Ramos (cell line): ENCODE results near the gene DCBLD1.

Experiments used
- in situ Hi-C: fragments of 300-500 bp; cut with MboI; formaldehyde crosslinking; loops from one replicate; pipeline ENCODE4 v1.14.3; 2022; ENCODE audit warnings: low sequenced_read_pairs; ENCODE audit not compliant: unreplicated experiment

Gene DCBLD1

DNA sequence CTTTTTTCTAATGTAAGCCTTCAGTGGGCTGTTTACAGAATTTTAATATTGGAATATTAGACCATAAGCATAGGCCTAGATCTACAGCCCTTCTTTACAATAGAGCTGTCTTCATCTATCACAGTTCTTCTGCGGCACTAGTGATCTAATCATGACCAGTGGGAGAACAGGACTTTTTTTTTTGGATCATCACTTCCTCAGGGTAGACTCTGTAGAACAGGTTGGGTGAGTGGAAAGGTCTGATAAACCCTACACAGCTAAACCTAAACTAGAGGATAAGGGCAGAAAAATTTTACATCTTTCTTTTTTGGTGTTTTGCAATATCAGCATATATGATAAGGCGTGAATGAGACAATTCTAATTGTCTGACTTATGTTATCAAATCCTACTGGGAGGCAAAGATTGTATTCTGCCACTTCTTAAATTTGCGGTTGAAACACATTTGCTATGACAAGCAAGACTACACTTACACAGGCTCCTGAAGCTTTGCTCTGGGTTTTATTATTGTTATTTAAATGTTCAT, 67.7 kb downstream of the DCBLD1 start:
- in situ Hi-C loops = no loop called here

DNA sequence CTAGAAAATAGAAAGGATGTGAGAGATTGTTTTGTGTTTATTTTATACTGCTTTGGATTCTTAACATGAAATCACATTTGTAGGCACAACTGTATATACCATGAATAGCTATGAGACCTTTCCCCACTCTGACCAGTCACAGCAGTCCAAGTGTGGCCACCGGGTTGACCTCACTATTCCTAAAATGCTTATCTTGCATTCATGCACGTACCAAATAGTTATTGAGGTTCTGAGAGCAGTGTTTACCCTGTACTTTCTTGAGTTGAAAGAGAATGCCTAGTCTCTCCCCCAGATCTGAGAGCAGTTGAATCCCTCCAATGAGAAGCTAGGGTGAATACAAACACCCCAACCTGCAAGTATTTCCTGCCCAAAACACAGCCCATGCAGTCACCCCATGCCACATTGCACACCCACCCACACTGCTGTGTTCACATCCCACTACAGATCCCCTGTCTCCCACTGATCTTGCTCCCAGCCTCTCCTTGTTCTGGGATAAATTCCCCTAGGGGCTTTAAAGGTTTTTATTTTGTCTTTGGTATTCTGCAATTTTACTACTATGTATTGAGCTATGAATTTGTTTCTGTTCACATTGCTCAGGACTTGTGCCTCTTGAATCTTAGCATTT, 68.3 kb downstream of the DCBLD1 start:
- in situ Hi-C loops = no loop called here

DNA sequence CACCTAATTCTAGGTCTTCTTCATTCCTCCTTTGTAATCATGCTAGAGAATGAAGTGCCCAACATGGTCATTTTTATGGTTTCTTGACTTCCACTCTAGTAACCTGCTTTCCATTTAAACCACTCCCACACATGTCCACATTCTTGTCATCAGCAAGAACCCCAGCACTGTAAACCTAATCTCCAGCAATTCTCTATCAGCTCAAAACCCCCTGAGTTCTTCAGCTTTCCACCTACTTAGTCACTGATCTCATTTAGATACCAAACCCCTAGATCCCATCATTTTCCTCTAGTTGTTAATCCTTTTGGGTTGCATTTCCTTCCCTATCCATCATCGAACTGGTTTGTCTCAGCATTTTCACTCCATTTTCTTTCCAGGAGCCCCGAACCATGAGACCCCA, 70.1 kb downstream of the DCBLD1 start:
- in situ Hi-C loops = no loop called here

DNA sequence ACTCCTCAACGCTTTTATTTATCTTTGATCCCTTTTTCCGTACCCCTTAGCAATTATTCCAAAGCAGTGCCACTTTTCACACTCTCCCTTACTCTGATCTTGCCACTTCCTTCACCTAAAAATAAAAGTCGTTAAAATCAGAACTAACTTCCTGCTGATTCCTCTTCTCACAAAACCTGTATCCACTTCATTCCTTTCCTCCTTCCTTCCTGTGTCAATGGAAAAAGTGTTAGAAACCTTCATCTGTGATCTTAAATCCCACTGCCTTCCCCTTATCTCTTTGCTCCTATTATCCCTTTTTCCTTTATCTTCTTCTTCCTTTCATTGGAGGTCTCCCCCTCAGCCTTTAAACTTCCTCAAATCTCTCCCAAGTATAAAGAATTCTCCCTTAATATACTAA, 70.7 kb downstream of the DCBLD1 start:
- in situ Hi-C loops = no loop called here

DNA sequence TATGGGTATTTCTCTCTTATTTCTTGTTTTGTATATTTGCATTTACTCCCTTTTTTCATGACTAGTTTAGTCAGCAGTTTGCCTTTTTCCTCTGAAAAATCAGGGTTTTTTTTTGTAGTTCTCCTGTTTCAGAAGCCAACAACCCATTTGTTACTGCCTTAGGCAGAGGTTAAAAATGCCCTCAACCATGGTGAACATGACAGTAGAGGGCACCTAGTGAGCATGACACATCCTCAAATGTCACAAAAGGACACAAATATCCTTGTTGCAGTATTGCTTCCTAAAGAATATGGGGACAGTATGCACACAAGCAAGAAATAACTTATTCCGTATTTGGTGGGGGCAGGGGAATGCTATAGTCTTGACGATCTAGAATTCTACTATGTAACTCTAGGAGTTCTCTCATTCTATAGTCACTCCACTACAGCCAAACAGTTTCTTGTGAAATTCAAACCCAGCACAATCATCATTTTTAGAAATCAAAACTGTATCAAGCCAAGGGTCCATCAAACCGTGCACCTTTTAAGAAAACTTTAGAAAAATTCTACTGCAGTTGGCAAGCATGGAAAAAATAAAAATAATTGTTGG, 72.9 kb downstream of the DCBLD1 start:
- in situ Hi-C loops = no loop called here

DNA sequence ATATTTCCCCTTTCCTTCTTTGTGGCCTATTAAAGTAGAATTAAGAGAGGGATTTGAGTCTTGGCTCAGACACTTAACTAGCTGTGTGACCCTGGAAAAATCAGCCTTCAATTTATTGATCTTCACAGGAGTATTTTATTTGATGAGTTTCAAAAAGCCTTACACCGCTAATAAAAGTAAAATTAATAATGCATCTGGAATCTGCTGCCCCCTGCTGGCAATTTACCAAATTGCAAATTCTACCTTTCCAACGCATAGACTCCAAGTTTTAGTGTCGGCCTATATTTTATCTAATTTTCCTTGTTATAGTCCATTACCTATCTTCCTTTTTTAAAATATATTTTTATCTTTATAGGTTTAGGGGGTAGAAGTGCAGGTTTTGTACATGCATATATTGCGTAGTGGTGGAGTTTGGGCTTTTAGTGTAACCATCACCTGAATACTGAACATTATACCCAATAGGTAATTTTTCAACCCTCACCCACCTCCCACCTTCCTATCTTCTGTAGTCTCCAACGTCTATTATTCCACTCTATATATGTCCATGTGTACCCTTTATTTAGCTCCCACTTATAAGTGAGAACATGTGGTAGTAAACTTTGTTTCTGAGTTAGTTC, 73.5 kb downstream of the DCBLD1 start:
- in situ Hi-C loops = no loop called here

DNA sequence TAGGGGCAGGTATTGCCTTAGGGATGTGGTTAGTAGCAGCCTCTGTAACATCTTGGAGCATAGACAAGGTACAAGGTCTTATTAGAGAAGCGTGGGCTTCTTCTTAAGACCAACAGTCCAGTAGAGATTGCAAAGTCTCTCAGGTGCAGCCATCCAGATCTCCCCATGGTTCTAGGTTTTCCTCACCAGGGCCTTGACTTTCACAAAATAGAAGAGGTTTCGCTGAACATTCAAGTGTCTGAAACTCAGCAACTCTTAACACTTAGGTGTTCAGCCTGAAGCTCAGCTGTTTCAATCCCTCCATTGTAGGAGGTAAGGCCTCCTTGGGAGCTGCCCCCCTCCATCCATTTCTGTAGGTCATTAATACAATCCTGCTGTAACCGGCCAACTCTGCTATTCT, 75.5 kb downstream of the DCBLD1 start:
- in situ Hi-C loops = no loop called here

DNA sequence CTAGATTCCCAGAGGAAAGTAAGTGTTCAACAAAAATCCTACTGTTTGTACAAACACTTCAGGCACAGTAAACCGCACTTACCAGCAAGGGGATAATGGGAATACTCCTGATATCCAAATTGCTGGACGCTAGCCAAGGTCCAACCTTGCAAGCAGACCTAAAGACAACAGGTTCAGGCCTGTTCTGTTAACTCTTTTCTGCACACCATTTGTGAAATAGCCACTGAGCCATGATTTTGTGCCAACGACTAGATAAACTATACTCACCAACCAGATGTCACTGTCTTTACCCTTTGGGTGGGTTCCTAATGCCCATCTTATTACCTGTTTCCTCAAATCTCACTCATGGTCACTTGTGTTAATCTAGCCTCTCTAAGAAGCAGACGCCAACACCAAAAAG, 76.3 kb downstream of the DCBLD1 start:
- in situ Hi-C loops = no loop called here

DNA sequence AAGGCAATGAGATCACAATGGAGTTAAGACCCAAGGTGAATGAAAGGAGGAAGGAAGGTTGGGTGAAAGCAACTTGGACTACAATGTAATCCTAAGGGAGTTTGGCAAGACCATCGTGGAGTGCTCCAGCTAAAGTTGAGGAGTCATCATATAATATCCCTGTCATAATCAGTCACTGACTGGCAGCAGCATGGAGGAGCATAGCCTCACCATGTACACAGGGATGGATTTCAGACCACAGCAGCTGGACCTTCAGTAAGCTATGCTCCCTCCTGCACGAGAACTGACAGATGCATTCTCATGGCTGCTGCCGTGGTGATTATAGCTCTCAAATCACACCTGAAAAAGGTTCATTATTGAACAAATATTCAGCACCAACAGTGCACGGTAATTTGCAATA, 76.8 kb downstream of the DCBLD1 start:
- in situ Hi-C loops = no loop called here

DNA sequence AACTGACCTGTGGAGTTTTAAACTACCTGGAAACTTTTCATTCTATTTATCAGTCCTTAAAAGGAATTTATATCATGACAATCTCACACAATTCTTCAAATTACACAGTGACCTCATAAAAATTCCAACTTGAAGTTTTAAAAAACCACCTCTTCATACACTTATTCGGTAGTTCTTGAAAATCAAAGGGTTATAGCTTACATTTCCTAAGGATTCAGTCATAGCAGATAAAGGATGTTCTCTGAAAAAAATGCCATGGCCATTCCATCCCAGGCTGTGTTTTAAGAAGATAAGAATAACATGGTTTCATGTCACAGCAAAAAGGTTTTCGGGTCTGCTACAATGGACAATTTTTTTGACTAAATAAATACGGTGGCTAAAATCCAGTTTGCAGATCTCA, 78.7 kb downstream of the DCBLD1 start:
- in situ Hi-C loops = no loop called here

DNA sequence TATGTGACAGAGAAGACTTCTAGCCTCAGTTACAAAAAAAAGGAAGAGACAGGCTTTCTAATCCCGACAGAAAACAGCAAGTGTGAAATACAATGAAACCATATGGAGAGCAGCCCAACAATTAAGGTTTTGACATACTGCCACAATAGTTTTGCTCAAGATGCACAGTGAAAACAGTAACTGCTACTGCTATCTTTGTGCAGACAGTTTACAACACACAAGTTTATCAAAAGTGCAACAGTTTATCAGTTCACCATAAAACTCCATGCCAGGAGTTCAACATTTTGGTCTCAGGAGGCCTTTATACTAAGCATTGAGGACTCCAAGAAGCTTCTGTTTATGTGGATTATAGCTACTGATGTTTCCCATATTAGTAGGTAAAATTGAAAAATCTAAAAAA, 82.2 kb downstream of the DCBLD1 start:
- in situ Hi-C loops = no loop called here

DNA sequence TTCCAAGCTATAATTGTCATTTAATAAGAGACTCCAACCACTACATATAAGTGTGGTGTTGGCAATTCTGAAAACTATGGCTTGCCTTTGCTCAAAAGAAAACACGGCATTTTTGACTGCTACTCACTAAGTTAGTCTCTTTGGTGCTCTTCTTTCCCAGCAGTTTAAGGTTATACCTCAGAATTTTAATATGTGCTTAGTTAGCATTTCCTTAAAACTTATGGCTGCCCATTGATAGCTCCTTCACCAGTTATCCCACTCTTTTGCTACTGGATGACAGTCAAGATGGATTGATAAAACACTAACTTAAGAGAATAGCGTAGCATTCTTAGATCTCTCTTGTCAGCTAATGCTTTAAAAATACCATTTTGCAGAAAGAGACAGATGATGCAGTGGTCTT, 85.8 kb downstream of the DCBLD1 start:
- in situ Hi-C loops = no loop called here

DNA sequence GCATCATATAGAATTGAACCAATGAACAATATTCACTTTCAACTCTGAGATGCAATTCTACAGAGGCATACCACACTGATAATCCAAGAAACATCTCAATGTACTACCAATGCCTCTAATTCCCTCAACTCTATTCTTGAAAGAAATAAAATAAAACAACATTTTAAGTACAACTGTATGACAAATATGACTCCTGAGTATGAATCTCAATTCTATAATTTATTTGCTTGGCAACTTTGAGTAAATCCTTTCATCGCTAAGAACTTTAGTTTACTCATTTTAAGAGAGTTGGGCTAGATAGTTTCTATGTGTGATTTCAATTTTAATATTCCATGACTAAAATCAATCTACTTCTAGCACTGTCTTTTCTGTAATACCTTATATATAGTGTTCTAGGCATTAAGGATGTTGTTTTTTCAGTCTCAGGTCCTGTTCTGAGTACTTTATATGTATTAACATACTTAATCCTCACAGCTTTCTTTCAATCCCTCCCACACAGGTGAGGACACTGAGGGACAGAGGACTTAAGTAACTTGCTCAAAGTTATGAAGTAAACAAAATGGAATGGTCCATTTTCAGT, 86.4 kb downstream of the DCBLD1 start:
- in situ Hi-C loops = no loop called here

DNA sequence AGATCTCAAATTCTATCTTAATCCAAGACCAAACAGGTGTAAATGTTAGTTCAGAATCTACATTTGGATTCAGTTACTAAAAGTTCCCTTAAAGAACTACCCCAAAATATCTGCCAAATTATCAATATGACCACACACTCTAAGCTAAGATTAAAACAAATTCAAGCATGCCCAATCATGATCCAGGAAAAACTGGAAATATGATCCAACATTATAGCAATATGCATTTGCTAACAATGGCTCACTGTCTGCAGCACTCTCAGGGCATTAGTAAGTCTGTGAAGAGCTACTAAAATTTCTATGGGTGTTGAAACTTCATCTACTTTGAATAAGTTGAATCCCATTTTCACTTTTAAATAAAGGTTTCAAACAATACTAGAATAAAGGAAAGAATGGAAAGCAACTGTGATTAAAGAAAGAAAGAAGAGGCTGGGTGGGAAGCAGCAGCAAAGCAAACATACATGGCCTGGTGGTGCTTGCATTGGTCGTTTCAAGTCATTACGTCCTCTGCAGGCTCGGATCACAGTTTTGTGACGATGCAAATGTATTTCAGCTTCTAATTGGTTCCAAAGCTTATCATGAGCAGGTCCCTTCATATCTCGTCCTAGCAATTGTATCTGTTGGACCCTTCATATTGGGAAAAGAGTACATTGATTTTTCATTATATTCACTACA, 90.7 kb downstream of the DCBLD1 start:
- in situ Hi-C loops = no loop called here

DNA sequence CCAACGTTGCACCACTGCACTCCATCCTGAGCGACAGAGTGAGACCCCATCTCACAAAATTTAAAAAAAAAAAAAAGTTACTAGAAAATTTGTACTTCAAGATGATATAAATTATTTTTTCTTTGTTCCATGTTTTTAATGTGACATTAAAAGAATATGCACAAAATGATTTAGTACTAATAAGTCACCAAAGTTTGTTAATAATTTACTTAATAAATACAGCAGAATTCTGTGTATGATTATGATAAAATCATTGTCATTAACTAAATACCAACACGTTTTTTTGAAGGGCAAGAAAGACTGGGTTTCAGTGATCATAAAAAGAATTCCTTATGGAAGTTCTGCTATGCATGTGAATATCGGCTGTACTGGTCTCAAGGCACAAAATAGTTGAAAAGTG, 91.7 kb downstream of the DCBLD1 start:
- in situ Hi-C loops = no loop called here

DNA sequence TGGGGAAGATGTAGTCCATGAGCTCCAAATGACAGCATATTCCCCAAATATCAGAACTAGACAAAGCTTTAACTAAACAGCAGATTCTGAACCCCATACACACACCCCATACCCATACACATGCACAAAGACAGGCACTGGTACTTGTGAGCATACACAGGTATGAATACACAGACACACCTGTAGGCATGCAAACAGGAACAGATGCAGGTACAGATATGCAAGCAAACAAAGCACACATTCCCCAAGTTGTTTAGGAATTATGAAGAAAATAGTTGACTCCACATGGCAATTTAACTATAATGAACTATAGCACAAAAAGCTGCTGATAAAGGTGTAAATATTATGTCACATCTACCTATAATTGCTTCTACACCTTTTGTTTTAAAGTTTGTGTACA, 103.2 kb downstream of the DCBLD1 start:
- in situ Hi-C loops = no loop called here

DNA sequence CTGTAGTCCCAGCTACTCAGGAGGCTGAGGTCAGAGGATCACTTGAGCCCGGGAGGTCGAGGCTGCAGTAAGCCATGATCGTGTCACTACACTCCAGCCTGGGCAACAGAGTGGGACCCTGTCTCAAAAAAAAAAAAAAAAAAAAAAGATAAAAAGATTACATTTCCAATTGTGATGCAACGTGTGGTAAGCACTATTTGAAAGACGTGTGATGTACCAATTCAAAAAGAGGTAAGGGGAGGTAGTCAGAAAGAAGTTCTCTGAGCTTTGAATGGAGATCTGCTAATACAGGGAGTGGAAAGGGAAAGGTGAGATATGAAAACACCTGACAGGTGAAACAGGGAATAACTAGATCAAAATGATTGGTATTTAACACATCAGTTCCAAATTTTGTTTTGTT, 108.0 kb downstream of the DCBLD1 start:
- in situ Hi-C loops = no loop called here

DNA sequence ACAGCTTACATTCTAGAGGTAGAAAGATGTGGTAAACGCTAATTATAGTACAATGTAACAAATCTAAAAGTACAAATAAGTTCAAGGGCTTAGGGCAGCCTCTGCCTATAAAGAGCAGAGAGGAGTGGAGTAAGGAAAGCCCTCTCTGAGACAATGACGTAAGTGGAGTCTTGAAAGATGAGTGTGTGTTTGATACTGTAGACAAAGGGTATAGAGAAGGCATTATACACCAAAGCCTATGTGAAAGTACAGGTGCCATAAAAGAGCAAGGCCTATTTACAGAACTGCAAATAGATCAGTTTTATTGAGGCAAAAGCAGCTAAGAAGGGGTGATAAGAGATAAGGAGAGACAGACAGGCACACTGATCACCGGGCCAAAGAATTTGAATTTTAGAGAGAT, 108.9 kb downstream of the DCBLD1 start:
- in situ Hi-C loops = no loop called here

DNA sequence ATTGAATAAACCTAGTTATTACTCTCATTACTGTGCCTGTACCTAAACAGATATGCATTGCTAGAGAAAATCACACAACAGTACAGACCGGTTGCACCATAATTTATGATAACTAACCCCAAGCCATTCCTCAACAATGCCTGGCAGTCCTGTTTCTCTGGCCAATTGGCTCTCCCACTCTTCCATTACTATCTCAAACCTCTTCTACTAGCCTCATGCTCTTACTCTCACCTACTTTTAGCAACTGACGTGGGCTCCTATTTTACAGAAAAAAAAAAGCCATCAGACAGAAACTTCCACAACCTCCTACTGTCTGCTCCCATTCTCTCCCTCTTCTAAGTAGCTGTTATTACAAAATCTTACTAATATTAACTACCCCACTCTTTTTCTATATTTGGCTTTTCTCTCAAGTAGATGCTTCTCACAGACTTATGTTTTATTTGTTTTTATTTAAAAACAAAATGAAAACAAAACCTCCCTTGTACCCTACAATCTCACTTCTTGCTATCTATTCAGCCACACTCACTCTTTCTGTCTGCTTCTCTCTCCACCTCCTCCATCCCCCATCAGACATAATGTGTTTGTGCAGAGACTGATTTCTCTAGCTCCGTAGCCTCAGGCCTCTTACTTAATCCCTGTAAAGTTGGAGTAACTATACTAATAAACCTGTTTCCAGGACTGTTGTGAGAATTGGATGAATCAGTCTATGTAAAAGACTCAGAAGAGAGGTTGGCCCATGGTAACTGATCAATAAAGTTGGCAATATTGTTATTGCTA, 110.7 kb downstream of the DCBLD1 start:
- in situ Hi-C loops = no loop called here
